OCI-M2 (cell line): ENCODE results near the gene MEAF6.
"Not testable (repeated sequence)": the region's sequence is repeated elsewhere in the genome, so short reads cannot be mapped to it uniquely, and the experiment has no call there.

Source experiments
- DNase-seq: peaks from one replicate; lab custom pipeline; 2025; ENCODE audit not compliant: unreplicated experiment; lab: John Stamatoyannopoulos, UW

Gene MEAF6

DNA sequence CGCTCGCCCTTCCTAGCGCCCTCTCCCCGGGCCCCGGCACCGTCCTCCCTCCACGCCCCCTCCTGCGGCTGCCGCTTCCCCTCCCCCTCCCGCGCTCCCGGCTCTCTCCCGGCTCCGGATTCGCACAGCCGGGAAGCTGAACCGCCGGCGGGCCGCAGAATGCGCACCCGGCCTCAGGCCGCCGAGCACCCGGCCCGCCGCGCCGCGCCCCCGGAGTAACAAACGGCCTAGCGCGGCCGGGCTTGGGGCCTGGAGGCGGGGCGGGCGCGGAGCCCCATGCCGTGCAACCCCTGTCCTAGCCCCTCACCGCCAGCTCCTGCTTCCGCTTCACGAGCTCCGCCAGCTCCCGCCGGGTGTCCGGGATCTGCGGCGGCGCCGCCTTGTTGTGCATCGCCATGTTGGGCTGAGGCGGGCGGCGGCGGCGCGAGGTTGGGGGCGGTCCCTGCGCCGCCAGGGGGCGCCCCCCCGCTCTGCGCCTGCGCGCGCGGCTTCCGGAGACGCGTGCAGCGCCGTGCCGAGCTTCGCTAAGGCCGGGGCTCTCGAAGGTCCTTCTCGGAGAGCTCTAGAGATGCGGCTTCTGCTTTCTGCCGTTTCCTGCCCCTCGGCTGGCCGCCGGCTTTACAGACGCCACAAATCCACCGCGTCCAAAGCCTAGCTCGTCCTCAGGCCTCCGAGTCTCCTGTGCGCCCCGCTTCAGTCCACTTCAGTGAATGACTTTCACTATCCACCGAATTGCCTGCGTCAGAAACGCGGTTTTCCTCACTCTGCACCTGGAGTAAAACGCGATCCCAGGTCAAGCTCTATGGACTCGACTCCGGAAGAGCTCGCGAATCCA lies at the start of gene MEAF6:
MEAF6 (minus strand) TSS at position 417 of the 835 bp plus-strand sequence; CDS start at position 397, 20 bp downstream.
- no peak for DNase-seq

DNA sequence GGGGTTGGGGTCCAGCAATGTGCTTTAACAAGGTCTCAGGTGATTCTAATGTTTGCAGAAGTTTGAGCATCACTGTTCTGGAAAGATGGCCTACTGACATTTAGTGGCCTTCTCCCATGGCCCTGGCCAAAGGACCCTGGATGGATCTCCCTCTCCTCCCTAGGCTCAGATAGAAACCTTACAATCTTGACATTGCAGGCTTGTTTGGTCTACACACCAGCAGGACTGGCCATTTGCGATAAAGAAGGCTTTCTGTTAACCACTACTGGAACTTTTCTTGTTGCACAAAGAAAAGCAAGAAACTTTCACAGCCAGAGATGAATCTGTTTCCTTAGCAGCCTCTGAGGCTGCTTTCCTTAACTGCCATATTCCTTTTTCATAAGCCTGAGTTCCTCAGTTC lies 48.4 kb upstream of the MEAF6 start:
- peak; percentile 18 for DNase-seq

DNA sequence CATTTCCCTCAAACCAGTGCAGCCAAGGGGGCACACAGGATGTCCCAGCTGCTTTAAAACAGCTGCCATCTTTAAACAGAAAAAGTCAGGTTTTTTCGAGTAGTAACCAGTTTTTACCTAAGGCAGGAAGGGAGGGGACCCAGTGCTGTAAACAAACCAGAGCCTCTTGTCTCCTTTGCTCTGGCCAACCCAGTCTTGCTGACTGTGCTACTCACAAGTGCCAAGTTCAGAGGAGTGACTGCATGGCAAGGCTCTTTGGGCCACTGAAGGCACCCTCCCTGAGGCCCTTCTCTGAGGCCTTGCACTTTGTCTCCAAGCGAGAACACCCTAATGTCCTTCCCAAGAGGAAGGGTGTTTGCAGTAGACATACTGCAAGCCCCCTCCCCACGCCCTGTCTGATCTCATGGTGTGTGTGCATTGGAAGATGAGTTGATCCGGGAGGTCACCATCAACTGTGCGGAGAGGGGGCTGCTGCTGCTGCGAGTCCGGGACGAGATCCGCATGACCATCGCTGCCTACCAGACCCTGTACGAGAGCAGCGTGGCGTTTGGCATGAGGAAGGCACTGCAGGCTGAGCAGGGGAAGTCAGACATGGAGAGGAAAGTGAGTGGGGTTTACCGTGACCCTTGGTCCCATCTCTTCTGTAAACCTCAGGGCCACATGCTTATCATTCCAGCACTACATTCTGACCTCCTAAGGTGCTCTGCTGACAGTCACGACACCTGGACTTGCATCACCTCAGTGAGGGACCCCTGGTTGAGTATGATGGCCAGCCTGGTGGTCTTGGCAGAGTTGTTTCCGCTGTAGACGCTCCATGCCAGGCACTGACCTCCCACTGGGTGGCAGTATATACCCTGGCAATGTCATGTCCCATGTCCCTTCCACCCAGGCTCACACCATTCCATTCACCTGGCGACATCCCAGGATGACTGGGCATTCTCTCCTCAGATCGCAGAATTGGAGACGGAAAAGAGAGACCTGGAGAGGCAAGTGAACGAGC lies 46.9 kb upstream of the MEAF6 start:
- no peak for DNase-seq

DNA sequence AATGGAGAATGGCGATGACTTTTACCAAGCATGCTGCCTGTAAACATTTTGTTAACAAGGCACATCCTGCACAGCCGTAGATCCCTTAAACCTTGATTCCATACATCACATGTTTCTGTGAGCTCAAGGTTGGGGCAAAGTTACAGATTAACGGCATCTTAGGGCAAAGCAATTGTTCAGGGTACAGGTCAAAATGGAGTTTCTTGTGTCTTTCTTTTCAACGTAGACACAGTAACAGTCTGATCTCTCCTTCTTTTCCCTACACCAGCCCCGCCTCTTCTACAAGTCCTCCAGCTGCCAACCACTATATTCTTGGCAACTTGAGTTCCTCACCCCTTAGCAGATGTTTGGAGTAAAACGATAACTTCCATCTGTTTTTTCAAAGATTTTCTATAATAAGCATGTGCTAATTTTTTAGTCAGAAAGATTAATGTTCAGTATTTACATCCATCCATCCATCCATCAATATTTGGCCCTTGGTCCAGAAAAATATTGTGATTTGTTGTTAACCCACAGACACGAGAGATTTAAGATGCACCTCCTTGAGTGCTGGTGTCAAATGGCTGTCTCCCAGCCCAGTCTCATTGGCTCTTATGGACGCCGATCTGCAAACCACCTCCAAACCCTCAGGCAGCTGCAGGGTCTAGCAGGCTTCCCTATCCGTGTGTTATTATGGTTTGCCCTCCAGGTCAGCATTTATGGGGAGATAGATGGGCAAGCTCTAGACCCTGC lies 46.0 kb upstream of the MEAF6 start:
- DNase-seq = no peak

GRCh38 chr1:37559957-37560379 lies 45.4 kb upstream of the MEAF6 start:
- peak; percentile 52 for DNase-seq

DNA sequence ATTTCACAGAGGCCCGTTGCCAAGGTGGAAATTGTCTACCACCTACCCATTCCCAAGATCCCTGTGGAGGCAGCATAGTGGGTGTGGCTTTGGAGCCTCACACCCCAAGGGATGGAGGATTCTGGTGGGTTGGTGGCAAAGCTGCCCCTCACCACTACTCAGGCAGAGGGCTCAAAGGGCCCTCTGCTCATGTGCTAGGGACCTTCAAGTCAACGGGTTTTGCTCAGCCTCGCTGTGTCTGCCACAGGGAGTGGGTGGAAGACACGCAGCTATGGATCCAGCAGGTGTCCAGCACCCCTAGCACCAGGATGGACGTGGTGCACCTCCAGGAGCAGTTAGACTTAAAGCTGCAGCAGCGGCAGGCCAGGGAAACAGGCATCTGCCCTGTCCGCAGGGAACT lies 44.5 kb upstream of the MEAF6 start:
- no peak for DNase-seq

DNA sequence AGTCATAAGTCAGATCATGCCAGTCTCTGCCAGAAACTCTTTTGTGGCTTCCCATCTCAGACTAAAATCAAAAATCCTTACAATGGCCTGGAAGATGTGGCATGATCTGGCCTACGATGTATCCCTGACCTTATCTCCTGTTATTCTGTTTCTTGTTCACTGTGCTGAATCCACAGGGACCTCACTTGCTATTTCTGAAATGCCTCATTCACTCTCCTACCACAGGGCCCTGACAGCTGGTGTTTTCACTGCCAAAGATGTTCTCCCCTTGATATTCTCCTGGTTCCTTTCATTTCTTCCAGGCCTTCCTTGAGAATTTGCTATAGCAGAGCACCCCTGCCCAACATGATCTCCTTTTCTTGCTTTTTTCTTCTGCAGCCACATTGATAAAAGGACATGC lies 43.8 kb upstream of the MEAF6 start:
- DNase-seq = no peak

- no peak for DNase-seq
Measured at GRCh38 chr1:37557402-37557801, 42.8 kb upstream of the MEAF6 start.

DNA sequence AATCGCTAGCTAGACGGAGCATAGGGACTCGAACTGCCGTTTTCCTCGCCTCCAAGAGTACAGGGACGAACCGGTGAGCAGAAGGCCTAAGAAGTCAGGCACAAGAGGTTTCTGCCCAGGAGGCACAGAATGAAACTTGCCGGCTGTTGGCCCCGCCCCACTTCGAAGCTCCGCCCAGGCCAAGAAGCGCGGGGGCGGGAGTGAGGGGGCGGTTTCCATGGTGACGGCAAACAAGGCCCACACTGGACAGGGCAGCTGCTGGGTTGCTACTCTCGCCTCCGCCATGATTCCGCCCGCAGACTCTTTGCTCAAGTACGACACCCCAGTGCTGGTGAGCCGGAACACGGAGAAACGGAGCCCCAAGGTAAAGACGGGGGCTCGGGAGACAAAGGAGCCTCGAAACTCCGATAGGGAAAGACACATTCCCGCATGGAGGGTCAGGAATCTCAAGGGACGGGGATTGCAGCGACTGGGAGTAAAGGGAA lies 42.2 kb upstream of the MEAF6 start, which contains the start of gene DNALI1:
DNALI1 (plus strand) TSS at position 229 of the 485 bp plus-strand sequence; CDS start at position 284, 55 bp downstream.
- DNase-seq = no peak

GRCh38 chr1:37553927-37554808 lies 39.6 kb upstream of the MEAF6 start, which contains the start of gene SNIP1:
Gene SNIP1, minus strand, starts transcription at chr1:37554293. Its CDS starts 64 bp downstream, at chr1:37554229.
- peak; percentile 37 for DNase-seq

GRCh38 chr1:37553598-37553926 lies 39.0 kb upstream of the MEAF6 start:
- DNase-seq = no peak

- DNase-seq = no peak
Measured at GRCh38 chr1:37549341-37549740, 34.8 kb upstream of the MEAF6 start.

GRCh38 chr1:37545019-37545418 lies 30.5 kb upstream of the MEAF6 start:
- no peak for DNase-seq

DNA sequence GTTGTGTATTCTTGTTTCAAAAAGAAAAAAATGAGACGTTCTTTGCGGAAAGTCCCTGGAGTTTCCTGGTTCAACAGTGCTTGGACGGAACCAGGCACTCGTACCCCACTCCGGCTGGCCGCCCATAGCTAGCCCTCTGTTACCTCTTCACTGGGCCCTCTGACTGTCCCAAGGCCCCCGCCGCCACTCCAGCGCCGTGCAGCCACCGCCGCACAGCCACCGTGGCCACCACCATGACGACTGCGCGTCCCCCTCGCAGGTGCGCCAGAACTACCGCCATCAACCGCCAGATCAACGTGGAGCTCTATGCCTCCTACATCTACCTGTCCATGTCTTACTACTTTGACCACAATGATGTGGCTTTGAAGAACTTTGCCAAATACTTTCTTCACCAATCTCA lies 30.0 kb upstream of the MEAF6 start:
- no peak for DNase-seq

GRCh38 chr1:37540036-37540785 lies 25.6 kb upstream of the MEAF6 start:
- no peak for DNase-seq

DNA sequence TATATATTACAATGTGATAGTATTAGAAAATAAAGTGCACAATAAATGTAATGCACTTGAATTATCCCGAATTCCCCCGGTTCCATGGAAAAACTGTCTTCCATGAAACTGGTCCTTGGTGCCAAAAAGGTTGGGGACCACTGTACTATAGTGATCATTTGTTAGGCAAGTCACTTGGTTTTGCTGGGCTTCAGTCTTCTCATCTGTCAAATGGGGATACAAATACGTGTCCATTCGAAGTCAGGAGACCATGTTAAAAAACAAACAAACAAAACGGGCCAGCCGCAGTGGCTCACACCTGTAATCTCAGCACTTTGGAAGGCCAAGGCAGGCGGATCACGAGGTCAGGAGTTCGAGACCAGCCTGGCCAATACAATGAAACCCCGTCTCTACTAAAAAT lies 24.6 kb upstream of the MEAF6 start:
- not testable (repeated sequence) for DNase-seq

GRCh38 chr1:37537378-37537777 lies 22.8 kb upstream of the MEAF6 start:
- no peak for DNase-seq

- no peak for DNase-seq
Measured at GRCh38 chr1:37533317-37534093, 18.9 kb upstream of the MEAF6 start.
